ENCODE results near the gene OR10H2. TPM values are rescaled to one million over a fixed set of nuclear protein-coding genes. Genes with fewer than 3 reads are reported as not detected.
"Not testable (repeated sequence)": the region's sequence is repeated elsewhere in the genome, so short reads cannot be mapped to it uniquely, and the experiment has no call there.

The OR10H2 gene
- total RNA-seq, 2 experiments from 2014 or later = not detected

GRCh38 chr19:15759962-15760565 is 32.2 kb downstream of the OR10H2 start:
- CTCF ChIA-PET = no interaction called here
- POLR2A ChIA-PET = no interaction called here

DNA sequence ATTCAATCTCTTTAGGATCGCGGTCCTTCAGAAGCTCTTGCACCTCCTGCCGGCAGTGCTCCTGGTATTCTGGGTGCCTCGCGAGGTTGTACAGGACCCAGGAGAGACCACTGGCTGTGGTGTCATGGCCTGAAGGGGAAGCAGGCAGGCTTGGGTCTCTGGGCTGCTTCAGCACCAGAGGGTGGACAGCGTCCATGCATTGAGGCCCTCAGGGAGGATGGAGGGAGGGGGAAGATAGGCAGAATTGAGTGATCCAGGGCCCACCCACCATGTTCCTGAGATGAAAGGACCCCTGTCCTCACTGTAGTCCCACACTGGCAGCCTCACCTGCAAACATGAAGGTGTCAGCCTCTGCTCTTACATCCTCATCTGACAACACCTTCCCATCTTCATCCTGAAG is 41.8 kb downstream of the OR10H2 start:
- POLR2A ChIA-PET = no interaction called here
- CTCF ChIA-PET = no interaction called here

- POLR2A ChIA-PET, CTCF ChIA-PET: not testable (repeated sequence)
These were observed 46.3 kb downstream of the OR10H2 start for GRCh38 chr19:15774159-15774558.

DNA sequence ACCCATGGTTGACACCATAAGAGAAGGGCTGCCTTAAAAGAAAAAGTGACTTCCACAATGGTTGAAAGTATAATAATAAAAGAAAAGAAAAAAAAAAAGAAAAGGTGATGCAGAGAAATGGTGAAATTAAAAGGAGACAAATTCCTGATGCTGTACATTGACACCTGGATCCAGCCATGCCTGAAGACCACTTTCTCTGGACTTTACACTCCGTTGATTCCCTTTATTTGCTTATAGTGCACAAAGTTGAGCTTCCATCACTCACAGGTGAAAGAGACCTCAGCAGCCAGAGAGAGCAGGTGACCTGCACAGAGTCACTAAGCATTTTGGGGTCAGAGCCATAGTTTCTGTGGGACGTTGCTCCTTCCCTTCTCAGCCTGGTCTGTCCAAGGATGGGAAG is 47.4 kb downstream of the OR10H2 start:
- POLR2A ChIA-PET = no interaction called here
- CTCF ChIA-PET = no interaction called here

GRCh38 chr19:15776264-15776663 is 48.4 kb downstream of the OR10H2 start:
- POLR2A ChIA-PET = no interaction called here
- CTCF ChIA-PET = no interaction called here

- ChIA-PET CTCF (no interaction called here), POLR2A (no interaction called here)
These were observed 49.5 kb downstream of the OR10H2 start for GRCh38 chr19:15776991-15777970.

Other genes with a start within 250 kb of the OR10H2 start
- gene PGLYRP2, start 248.5 kb upstream of the OR10H2 start, total RNA-seq = not detected
- gene CYP4F22, start 219.5 kb upstream of the OR10H2 start, total RNA-seq = 1 to 10 TPM; 1.1 to 1.2 TPM
- gene CYP4F8, start 112.8 kb upstream of the OR10H2 start, total RNA-seq = not detected
- under 1 TPM in 1 of 2 experiments, not detected in 1; 0.10 TPM for gene CYP4F3, start 87.1 kb upstream of the OR10H2 start, total RNA-seq
- gene CYP4F12, start 54.9 kb upstream of the OR10H2 start, total RNA-seq = under 1 TPM in 1 of 2 experiments, not detected in 1; 0.25 TPM
- gene OR10H3, start 10.0 kb downstream of the OR10H2 start, total RNA-seq = not detected
- gene OR10H5, start 59.6 kb downstream of the OR10H2 start, total RNA-seq = not detected
- gene OR10H1, start 87.6 kb downstream of the OR10H2 start, total RNA-seq = not detected
- under 1 TPM in 1 of 2 experiments, not detected in 1; 0.36 TPM for gene CYP4F2, start 170.1 kb downstream of the OR10H2 start, total RNA-seq
- gene CYP4F11, start 206.5 kb downstream of the OR10H2 start, total RNA-seq = not detected
- not detected for gene OR10H4, start 221.0 kb downstream of the OR10H2 start, total RNA-seq